DMS79 (cell line): ENCODE results near the gene THAP10.
"Not testable (repeated sequence)": the region's sequence is repeated elsewhere in the genome, so short reads cannot be mapped to it uniquely, and the experiment has no call there.

Experiments
- DNase-seq: peaks from one replicate; lab custom pipeline; 2025; lab: John Stamatoyannopoulos, UW

THAP10 gene

DNA sequence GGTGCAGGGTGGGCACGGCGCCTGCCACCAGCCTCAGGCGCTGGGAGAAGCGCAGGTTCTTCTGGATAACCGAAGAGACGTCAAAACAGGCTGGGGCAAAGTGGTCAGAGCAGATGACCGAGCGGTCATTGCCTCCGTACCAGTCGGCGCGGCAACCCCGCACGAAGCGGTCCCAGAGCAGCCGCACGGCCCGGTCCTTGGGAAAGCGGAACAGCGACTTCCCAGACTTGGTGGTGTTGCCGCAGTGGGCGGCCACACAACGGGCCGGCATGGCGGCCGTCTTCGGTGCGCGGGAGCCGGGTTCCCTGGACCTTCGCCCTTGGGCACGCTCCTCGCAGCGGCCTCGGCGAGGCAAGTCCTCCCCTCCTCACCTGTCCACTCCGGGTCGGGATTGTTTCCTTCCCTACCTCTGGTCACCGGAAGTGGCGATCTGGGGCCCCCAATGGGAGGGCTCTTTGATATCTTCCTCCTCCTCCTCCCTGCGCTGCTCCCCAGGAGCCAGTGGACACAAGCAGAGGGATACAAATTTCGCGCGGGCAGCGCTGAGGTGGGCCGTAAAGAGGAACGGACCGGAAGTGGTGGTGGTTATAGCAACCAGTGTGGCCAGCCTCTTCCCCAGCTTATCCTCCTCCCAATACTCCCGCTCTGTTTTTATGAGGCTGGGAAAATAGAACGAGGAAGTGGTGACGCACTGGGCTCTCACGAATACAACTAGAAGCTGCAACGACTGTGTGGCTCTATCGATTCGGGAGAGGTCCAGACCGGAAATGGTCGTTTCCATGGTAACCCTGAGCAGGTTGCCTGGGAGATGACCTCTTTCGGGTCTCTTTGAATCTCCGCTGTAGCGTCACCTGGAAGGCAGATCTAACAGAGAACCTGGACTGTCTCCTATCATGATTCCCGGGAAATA, at the start of gene THAP10, which contains the start of gene LRRC49:
THAP10 (minus strand) TSS at position 432 of the 910 bp plus-strand sequence; CDS start at position 271, 161 bp downstream.
LRRC49 (plus strand) TSS at position 825 of the 910 bp plus-strand sequence; CDS start at position 894, 69 bp downstream.
- peak; percentile 91 for DNase-seq

DNA sequence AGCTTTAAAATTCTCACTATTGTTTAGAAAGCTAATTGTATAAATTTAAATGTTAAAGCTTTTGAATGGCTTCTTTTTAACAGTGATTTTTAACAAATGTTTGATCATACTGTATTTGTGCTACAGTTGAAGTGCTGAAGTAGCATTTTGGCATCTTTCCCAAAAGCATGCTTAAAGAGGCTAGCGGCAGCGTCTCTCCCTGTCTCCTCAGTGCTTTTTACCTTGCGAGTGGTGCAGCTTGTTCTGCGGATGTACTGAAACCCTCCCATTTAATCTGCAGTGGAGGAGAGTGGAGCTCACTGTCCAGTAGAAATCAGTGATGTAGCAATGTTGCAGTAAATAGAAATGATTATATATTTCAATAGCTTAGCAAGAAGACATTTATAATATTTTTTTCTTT, 44.1 kb upstream of the THAP10 start:
- peak; percentile 68 for DNase-seq

DNA sequence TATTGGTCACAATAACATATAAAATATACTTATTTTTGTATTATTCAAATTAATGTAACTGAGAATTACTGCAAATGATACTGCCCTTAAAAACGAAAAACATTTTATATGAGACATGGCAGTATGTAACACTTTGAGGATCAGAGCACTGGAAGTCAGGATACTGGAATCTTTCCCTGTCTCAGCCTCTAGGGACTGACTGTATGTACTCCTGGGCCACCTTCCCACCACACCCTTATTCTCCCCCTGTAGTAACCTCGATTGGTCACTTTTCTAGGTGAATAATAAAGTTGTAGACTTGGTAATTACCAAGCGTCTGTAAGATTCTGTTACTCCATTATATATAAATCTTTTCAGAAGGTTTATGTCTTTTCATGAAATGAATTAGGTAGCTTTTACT, 43.4 kb upstream of the THAP10 start:
- no peak for DNase-seq

DNA sequence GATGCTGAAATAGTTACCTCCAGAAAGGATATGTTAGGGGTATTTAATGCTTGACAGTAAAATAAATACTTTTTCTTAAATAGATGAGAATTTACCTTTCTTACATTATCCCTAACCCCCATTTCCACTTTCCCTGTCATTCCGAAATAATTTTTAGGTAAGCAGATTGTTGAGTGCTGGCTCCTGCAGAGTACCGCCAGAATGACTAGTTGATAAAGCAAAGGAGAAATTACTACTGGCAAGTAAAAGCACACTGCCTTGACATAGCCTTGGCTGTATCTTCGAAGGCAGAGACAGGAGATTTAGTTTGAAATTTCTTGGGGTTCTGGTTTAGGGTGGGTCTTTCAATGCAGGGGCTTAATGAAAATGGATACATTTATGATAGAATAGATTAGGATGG, 41.2 kb upstream of the THAP10 start:
- no peak for DNase-seq

DNA sequence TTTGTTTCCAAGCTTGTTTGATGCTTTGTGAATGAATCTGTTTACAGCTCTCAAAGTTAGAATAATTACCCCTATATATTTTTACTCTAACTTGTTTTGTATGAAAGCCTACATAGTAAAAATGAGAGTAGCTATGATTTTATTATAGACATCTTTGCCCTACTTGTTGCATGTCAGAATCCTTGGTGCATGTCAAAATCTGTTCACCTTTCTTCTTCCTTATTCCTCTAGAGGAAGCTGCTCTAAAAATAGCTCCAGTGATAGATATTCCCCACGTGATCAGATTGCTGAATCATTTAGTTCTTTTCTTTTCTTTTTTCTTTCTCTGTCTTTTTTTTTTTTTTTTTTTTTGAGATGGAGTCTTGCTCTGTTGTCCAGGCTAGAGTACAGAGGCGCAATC, 40.2 kb upstream of the THAP10 start:
- DNase-seq: no peak

DNA sequence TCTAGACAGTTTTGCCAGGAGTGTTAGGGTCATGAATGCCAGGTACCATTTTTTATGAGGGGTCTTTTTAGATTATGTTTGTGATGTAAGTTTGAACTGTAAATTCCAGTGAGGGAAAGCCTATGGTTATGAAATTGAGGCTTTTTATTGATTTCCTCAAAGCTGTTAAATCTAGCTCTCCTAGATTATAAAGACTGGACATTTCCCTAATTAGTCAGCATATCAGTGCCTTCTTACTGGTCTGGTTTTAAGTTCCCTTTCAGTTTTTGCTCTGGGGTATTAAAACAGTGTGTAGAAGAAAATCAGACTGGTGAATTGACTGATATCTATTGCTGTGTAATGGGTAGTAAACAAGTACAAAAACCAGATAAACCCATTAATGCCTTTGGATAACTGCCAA, 39.6 kb upstream of the THAP10 start:
- DNase-seq: no peak

DNA sequence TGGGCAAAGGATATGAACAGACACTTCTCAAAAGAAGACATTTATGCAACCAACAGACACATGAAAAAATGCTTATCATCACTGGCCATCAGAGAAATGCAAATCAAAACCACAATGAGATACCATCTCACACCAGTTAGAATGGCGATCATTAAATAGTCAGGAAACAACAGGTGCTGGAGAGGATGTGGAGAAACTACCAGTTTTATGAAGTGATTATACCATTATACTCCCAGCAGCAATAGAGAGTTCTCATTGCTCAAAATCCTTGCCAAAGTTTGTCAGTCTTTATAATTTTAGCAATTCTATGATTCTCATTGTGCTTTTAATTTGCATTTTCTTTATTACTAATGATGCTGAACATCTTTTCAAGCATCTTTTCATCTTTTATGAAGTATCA, 34.7 kb upstream of the THAP10 start:
- not testable (repeated sequence) for DNase-seq

DNA sequence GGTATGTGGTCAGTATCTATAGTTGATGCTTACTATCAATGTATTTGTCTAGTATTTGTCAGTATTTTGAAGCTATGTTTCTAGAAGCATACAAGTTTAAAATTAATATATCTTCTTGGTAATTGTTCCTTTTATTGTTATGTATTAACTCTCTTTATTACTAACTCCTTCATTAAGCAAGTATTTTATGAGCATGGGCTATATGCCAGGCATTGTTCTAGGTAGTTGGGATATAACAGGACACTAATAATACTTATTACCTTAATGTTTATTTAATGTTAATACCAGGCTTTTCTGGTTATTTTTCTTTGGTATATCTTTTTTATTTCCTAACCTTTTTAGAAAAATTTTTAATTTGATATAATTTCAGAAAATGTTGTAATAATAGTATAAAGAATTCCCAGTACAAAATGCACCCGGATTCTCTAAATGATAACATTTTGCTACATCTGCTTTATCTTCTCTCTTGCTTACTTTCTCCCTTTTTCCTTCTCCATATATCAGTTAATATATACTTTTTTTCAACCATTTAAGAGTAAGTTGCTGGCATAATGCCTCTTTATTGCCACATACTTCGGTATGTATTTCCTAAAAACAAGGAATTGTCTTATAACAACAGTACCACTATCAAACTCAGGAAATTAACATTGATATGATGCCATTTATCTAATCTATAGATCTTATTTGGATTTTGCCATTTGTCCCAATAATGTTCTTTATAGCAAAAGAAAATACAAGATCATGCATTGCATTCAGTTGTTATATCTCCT, 31.3 kb upstream of the THAP10 start:
- DNase-seq: no peak

DNA sequence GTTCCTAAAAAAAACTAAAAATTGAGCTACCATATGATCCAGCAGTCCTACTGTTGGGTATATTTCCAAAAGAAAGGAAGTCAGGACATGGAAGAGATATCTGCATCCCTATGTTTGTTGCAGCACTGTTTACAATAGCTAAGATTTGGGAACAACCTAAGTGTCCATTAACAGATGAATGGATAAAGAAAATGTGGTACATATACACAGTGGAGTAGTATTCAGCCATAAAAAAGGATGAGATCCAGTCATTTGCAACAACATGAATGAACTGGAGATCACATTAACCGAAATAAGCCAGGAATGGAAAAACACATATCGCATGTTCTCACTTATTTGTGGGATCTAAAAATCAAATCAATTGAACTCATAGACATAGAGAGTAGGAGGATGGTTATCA, 29.9 kb upstream of the THAP10 start:
- no peak for DNase-seq

DNA sequence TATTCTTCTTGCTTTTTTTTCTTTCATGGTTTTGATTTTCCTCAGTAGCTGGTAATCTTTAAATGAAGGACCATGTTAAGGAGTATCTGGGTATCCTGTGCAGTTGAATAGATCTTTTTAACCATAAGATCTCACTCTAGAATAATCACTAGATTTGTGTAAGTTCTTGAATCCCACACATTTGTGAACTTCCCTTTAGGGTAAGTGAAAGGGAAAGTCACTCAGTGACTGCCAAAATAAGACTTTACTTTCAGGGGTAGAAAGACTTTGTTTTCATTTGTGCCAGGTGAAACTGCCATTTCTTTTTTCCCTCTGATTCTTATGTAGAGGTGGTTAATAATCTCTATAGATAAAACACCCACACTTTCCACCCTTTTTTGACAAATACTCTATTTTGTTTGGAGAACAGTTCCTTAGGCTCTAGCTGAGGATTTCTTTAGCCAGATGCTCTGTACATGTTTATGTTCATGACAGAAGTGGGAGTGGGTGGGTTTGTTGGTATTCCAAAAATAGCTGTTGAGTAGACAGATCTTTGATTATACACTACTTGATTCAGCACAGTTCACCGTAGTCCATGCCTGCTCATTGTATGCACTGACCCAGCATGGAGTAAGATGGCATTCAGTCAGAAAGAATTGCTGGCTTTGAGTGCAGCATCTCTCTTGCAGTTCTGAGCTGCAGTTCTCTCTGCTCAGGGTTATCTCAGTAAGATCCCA, 28.9 kb upstream of the THAP10 start:
- no peak for DNase-seq

DNA sequence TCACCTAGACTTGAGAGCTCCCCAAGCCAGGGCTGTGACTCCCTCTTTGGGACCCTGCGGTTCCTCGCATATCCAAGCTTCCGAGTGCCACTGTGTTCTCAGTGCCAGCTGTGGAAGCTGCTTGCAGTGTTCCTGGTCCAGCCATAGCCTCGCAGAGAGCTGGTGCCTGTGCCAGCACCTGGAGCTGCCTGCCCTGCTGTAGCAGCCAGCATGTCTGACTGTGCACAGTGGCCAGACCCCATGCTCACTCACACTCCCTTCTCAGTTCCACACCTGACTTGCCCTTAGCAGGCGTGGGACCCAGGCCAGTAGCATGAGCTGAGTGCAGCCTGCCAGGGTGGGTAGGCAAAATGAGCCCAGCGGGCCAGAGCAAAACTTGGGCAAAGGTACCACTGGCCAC, 25.7 kb upstream of the THAP10 start:
- DNase-seq: no peak

DNA sequence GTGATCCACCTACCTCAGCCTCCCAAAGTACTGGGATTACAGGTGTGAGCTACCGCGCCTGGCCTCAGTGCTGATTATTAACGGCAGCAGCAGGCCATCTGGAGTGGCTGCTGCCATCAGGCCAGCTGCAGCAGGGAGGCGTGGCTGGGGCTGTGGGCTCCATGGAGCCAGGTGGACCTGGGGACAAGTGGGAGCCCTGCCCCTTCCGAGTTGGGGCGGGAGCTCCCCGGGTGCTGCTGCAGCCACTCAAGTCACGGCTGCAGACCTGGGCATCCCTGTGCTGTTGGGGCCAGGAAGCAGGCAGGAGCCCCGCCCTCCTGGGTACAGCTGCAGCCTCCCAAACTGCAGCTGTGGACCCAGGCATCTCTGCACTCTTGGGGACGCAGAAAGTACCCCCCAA, 24.3 kb upstream of the THAP10 start:
- no peak for DNase-seq

DNA sequence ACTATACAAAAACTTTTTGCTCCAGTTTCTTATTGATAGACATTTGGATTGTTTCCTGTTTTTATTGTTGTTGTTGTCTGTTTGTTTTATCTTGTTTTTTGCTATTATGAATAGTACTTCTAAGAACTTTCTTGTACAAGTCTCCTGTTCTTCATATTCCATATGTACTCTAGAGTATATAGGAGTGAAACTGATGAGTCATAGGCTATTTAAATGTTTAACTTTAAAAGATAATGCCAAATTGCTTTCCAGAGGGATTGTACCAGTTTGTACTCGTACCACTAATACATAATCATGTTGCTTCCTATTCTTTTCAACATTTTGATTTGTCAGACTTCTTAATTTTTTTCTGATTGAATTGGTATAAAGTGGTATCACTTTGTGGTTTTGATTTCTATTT, 20.0 kb upstream of the THAP10 start:
- no peak for DNase-seq

DNA sequence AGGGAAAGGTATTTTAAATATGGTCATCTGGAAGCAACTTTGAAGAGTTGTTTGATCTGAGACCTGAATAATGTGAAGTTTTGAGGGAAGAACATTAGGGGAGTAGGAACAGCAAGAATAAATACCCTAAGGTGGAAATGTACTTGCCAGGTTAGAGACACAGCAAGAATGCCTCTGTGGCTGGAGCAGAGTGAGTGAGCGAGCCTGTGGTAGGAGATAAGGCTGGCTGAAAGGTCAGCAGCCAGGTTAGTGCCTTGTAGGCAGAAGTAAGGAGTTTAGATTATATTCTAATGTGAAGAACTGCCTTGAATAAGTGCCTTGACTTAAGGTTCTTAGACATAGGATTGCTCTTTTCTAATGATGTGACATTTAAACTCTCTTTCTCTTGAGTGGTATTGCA, 18.7 kb upstream of the THAP10 start:
- no peak for DNase-seq

DNA sequence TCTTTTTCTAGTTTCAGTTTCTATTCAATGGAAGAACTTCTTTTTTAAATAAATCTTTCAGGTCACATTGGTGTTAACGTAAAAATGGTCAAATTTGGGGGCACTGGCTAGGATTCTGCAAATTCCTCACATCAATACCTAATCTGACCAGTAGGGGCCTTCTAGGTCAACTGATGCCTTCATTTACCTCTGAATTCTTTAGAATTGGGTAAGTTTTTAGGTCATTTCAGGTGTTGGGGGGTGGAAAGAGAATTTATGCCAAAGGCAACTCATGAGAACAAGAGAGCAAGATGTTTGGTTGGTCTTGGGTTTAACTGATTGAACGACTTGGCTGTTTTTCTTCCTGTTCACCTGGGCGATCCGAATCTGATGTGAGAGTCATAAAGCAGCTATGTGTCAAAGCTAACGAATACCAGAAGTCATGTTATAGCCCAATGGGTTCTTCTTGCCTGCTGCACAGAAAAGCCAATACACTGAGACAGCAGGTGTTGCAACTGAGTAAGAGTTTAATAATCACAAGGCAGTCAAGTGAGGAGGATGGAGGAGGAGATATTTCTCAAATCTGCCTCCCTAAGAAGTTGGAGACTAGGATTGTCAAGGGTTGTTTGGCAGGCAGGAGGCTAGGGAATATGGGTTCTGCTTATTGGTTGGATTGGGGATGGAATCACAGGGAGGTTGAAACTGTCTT, 15.7 kb upstream of the THAP10 start:
- DNase-seq: no peak

DNA sequence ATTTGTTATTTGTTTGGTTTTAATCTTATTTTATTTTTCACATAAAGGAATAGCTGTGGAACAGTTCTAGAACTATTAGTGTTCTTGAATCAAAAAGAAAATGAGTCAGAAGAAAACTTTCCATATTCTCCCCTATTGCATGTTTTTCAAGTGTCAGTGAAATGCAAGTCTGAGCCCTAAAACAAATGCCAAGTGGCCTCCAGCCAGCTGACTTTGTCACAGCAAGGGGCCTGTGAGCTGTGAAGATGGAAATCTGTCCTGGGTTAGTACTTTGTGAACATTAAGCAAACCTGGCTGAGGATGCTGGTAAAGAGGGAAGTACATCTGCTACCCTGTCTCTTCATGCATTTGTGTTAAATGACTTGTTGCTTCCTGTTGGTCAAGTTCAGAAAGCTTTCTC, 14.6 kb upstream of the THAP10 start:
- no peak for DNase-seq

DNA sequence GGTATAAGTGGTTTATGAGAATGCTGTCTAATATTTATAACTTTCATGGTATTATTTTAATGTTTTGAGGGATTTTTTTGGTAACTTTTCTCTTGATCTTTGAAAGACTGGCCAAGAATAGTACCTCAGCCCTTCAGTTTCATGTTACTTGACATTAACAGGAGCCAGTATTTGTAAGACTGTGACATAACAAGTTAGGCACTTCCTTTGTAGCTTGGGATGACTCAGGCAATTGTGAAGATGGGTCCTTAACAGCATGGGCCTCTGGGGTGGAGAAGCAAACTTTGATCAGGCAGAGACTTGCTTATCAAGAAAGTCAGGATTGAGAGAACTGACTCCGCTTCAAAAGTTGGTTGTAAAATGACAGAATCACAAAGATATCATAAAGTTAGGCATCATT, 9.9 kb upstream of the THAP10 start:
- DNase-seq: no peak

DNA sequence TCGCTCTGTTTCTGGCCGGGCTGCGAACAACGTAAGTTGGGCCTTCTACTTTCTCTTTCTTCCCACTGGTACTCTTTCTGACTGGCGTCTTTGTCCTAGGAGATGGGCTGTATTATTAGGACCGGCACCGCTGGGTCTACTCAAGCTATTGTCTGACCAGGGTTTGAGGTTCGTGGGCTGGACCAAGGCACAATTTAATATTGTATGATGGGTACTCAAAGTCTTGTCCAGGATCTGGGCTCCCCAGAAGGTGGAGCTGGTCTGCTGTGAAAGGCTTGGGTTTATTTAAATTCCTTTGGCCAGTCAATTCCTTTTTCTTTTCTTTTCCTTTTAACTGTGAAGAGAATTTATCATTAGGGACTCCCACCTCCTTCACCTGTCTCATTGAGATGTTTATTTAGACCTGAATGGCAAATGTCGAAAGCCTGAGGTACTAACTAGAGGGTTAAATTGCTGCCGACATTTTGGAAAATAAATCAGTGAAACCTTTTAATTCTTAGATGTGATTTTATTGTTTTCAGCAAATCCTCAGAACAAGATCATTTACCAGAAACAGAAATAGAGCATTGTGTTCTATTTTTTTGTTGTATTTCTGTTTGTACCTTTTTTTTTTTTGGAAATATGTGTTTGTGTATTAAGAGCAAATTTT, 803 bp upstream of the THAP10 start:
- peak; percentile 18 for DNase-seq

DNA sequence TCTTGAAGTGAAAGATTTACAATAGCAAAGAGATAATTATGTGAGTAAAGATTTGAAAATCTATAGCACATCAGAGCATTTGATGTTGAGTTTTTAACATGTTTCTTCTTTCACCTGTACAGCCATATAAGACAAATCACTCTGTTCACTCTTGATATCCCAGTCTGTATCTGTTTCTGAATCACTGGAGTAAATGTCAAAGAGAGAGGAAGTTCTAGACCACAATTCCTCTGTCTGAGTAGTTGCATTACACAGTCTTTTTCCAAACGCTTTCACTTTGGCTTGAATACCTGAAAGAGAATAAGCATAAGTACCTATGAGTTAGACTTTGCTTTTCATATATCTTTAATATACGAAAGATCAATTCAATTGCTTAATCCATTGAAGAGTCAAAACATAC, 9.9 kb downstream of the THAP10 start:
- DNase-seq: no peak

DNA sequence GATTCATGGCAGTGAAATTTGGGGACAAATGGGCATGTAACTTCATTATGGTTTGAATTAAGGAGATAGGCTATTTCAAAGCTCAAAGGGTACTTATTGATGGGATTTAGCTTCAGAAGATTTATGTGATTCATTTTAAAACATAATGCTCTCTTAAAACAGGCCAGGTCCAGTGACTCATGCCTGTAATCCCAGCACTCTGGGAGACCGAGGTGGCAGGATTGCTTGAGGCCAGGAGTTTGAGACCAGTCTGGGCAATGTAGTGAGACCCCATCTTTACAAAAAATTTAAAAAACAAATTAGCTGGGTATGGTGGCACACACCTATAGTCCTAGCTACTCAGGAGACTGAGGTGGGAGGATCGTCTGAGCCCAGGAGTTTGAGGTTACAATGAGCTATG, 11.5 kb downstream of the THAP10 start:
- DNase-seq: no peak

DNA sequence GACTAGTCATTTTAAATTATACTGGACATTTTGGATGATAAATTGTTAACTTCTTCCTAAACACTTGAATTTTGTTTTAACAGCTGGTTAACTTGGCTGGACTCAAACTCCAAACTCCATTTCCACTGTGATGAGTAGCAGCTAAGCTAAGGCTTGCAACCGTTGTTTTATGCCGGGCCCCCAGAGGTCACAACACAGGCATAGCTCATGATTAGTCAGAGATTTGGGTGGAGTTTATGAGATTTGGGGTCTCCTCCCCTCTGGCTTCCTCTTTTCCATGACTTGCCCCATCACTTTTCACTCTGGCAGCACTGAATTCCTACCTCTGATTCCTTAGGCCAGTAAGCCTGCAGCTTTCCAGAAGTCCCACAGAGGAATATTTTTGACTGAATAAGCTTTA, 12.8 kb downstream of the THAP10 start:
- DNase-seq: no peak
